Urothelium cell line (cell line): ENCODE data around the gene SHPK.
"Not testable (repeated sequence)": the region's sequence is repeated elsewhere in the genome, so short reads cannot be mapped to it uniquely, and the experiment has no call there.

Experiments used
- DNase-seq: peaks from one replicate; pipeline ENCODE4 v3.0.0; 2011; ENCODE audit warnings: low spot score, mixed read lengths
- FAIRE-seq: peaks from 2 replicates; lab custom pipeline; 2011; peaks lifted over from hg19 to GRCh38; lab: Jason Lieb, UNC

Gene SHPK

GRCh38 chr17:3592216-3592860, 43.7 kb downstream of the SHPK start:
- no peak for DNase-seq
- no peak for FAIRE-seq

GRCh38 chr17:3590768-3591167, 45.3 kb downstream of the SHPK start:
- FAIRE-seq, result no peak

GRCh38 chr17:3590231-3590630, 45.8 kb downstream of the SHPK start:
- DNase-seq, result no peak
- no peak for FAIRE-seq

More at GRCh38 chr17:3590768-3591167, 45.3 kb downstream of the SHPK start:
- DNase-seq, result no peak

DNA sequence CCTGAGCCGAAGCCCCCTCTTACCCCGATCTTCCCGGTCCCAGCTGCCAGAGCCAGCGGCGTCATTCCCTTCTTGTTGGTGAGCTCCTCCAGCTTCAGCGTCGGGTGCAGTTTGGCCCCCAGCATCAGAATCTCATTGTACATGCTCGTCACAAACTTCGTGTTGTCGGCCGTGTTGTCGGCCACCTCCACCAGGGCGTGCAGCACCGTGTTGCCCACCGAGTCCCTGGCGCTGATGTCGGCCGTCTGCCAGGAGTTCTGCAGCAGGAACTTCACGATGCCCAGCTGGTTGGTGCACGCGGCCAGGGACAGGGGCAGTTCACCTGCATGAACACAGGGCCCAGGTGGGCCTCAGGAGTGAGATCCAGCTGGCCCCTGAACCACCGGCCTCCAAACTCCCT, 46.3 kb downstream of the SHPK start:
- DNase-seq (no peak), FAIRE-seq (no peak)

GRCh38 chr17:3585826-3586225, 50.2 kb downstream of the SHPK start:
- FAIRE-seq (no peak), DNase-seq (no peak)

DNA sequence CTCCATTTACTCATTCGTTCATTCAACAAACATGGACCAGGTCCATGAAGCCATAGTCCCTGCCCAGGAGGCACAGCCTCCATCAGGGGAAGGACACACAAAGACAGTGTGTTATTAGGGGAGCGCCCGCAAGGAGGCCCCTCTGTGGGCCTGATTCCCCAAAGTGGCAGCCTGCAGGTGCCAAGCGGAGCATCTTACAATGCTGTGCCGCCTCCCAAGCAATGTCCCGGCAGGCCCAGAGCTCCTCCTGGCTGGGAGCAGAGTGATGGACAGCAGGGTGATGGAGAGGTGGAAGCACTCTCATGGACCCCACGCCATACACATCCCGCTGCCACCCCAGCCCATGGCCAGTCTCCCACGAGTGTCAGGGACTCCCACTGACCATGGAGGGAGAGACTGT, 52.6 kb downstream of the SHPK start:
- DNase-seq (no peak), FAIRE-seq (no peak)

GRCh38 chr17:3582915-3583314, 53.1 kb downstream of the SHPK start:
- DNase-seq (no peak), FAIRE-seq (no peak)

GRCh38 chr17:3578667-3579066, 57.4 kb downstream of the SHPK start:
- not testable (repeated sequence) for DNase-seq, FAIRE-seq

GRCh38 chr17:3576970-3577369, 59.1 kb downstream of the SHPK start:
- DNase-seq (no peak), FAIRE-seq (no peak)

GRCh38 chr17:3575511-3575910, 60.5 kb downstream of the SHPK start:
- DNase-seq (no peak), FAIRE-seq (no peak)

DNA sequence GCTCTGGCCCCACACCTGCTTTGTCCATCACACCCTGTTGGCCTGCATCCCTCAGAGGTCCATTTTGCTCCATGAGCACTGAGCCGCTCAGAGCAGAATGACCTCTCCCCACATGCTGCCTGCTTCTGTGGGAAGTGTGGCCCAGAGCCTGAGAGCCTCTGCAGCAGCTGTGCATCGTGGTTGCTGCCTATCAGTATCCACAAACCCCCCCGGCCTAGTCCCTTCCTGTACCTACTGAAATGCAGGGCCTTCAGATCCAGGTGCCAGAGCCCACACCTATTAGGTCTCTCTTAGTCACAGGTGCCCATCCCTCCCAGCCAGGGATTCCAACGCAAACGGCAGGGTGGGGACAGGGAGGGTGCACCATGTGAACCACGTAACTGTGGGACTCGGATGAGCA, 61.8 kb downstream of the SHPK start:
- no peak for FAIRE-seq
- DNase-seq, result no peak

GRCh38 chr17:3573246-3574100, 62.6 kb downstream of the SHPK start:
- FAIRE-seq, result no peak

GRCh38 chr17:3572231-3572630, 63.8 kb downstream of the SHPK start:
- DNase-seq (no peak), FAIRE-seq (no peak)

More at GRCh38 chr17:3573246-3574100, 62.6 kb downstream of the SHPK start:
- no peak for DNase-seq

DNA sequence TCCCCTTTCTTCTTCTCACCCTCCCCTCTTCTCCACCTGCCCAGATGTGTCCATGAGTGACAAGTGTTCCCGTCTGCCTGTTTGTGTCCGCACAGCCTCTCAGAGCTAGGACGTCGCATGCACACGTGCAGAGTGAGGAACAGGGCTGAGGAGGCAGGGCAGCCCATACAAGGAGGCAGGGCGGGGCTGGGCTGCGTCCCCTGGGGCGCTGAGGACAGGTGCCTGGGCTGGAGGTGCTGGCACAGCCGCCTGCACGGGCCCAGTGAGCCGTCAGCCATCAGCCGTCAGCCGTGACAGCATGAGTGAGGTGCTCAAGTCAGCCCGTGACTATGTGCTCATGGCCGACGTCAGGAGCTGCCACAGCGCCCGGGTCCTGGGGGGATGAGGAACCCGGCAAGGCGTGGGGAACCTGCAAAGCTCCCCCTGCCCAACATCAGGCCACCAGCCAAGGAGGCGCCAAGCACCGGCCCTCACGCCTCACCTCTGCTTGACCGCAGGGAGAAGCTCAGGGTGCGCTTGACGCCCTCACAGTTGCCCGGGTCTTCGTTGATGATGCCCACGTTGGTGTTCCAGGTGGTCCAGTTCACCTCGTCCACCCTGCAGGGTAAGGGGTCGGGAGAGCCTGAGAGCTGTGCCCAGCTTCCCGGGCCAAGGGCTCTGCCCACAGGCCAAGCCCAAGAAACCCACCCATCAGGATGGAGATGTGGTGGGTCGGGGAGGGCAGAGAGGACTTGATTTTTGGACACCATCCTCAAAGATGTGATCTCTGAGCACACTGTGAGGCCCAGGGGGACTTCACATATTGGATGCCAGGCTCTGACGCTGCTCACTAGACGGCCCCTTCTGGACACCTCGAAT, 64.8 kb downstream of the SHPK start:
- FAIRE-seq (no peak), DNase-seq (no peak)

GRCh38 chr17:3569534-3570137, 66.4 kb downstream of the SHPK start:
- DNase-seq (no peak), FAIRE-seq (no peak)

DNA sequence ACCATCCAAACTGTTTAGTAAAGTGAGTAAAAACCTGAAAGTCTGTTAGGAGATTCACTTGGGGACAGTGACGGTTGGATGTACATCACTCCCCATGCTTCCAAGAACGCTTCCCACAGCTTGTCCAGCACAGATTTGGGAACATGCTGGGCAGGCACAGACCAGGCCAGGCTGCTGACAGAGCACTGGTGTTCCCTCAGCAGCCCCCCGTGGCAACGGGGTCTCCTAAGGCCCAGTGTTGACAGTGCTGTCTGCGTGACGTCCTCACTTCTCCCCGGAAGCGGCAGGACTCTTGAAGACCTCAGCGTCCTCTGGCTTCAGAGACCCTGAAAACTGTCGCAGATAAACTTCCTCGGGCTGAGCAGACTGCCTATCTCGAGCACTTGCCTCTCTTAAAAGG, 69.5 kb downstream of the SHPK start:
- DNase-seq (no peak), FAIRE-seq (no peak)

DNA sequence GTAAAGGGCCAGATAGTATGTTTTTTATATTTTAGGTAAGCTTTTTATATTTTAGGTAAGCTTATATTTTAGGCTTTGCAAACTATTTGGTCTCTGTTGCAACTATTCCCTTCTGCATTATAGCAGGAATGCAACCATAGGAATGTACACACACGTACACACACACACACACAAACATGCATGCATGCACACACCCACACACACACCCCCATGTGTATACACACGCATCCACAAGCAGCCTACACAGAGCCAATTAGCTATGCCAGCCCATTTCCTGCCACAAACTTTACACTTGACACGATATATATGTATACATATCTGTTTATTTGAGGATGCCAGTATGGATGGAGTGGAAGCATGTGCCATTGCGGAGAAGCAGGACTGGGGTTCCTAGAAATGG, 70.9 kb downstream of the SHPK start:
- DNase-seq, result no peak
- no peak for FAIRE-seq

- not testable (repeated sequence) for FAIRE-seq, DNase-seq
Measured at GRCh38 chr17:3564241-3564640, 71.8 kb downstream of the SHPK start.

DNA sequence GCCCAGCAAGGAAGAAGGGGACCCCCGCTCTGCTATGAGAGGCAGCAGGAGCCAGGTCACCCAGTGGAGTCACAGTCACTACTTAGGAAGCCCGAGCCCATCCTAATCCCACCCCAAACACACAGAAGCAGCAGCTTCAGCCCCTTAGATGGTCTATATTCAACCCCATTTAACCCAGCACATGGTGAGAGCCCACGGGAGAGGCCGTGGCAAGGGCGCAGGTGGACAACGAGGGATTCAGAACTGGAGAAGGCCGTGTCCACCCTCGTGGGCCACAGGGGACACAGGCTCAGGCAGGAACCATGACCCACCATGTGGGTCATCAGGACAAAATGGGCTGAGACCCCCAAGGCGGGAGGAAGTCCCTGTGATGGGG, 76.8 kb downstream of the SHPK start:
- FAIRE-seq (no peak), DNase-seq (no peak)

- DNase-seq, result no peak
Measured at GRCh38 chr17:3558603-3559269, 77.3 kb downstream of the SHPK start.

More at GRCh38 chr17:3558603-3559269, 77.3 kb downstream of the SHPK start:
- FAIRE-seq, result no peak
